ENCODE data around the gene RBMS3. TPM values are rescaled to one million over a fixed set of nuclear protein-coding genes. Genes with fewer than 3 reads are reported as not detected.

RBMS3 gene
- total RNA-seq, 1 donor: 81.1 TPM

GRCh38 chr3:29711255-29711771 lies 430.4 kb downstream of the RBMS3 start:
- Histone ChIP-seq H4K20me1 (ENCODE audit: insufficient read depth, low read length) (no peaks in the 10 kb centered on the region), H3K4me1 (ENCODE audit: insufficient read depth, low read length) (no peaks in the 10 kb centered on the region), H3K27me3 (ENCODE audit: insufficient read depth, low read length) (no peaks in the 10 kb centered on the region), H3K79me2 (ENCODE audit: insufficient read depth, low read length) (no peaks in the 10 kb centered on the region), H3K4me2 (ENCODE audit: insufficient read depth, low read length) (no peak overlapping the region), H3K4me3 (ENCODE audit: insufficient read depth, low read length) (no peak overlapping the region), H2AFZ (ENCODE audit: low read length) (no peak overlapping the region), H3K27ac (ENCODE audit: low read depth, low read length) (no peak overlapping the region), H3K9me3 (ENCODE audit: low read depth, low read length) (no peaks in the 10 kb centered on the region), H3K36me3 (ENCODE audit: insufficient read depth, low read length) (no peaks in the 10 kb centered on the region)
- no peak for DNase-seq (ENCODE audit: insufficient read length, low spot score, missing footprints)
- TF ChIP-seq CTCF (IDR thresholded peaks at IDR 0.05; ENCODE audit: extremely low read depth, low read depth, low read length): no peak

DNA sequence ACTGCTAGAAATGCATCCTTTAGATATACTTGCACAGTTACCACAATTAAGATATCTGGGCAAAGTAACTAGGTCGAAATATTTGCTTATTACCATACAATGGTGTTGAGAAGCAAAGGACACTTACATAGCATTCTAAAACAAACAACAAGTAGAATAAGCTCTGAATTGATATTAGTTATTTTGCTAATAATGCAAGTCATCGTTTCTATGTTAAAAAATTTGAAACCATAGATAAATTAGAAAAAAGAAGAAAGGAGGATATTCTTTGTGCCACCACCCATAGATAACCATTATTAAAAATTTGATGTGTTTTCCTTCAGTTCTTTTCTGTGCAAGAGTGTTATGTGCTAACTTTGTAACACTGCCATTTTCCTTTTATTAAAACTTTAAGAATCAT lies 435.3 kb downstream of the RBMS3 start:
- TF ChIP-seq CTCF (IDR thresholded peaks at IDR 0.05; ENCODE audit: extremely low read depth, low read depth, low read length): no peak
- Histone ChIP-seq H2AFZ (ENCODE audit: low read length) (no peak overlapping the region), H3K79me2 (ENCODE audit: insufficient read depth, low read length) (no peaks in the 10 kb centered on the region), H3K4me2 (ENCODE audit: insufficient read depth, low read length) (no peak overlapping the region), H3K36me3 (ENCODE audit: insufficient read depth, low read length) (no peaks in the 10 kb centered on the region), H3K27me3 (ENCODE audit: insufficient read depth, low read length) (no peaks in the 10 kb centered on the region), H3K9me3 (ENCODE audit: low read depth, low read length) (no peaks in the 10 kb centered on the region), H3K4me3 (ENCODE audit: insufficient read depth, low read length) (no peak overlapping the region), H3K4me1 (ENCODE audit: insufficient read depth, low read length) (no peaks in the 10 kb centered on the region), H3K27ac (ENCODE audit: low read depth, low read length) (no peak overlapping the region), H4K20me1 (ENCODE audit: insufficient read depth, low read length) (no peaks in the 10 kb centered on the region)
- no peak for DNase-seq (ENCODE audit: insufficient read length, low spot score, missing footprints)

DNA sequence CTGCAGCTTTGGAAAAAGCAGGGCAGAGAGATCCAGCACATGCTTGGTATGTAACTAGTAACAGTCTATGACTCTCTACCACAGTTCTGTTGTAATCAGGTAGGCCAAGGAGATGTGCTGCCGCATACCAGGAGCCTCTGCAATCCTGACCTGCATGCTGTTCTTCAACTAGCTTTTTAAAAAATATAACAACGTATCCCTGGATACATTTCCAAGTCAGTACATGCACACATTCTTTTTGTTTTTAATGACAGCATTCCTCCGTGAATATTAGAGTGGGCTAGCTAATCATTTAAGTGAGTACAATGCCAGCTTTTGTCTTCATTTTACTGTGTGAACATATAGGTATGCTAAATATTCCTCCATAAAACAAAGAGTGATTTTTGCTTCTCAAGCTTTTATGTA lies 437.8 kb downstream of the RBMS3 start:
- TF ChIP-seq CTCF (IDR thresholded peaks at IDR 0.05; ENCODE audit: extremely low read depth, low read depth, low read length): no peak
- Histone ChIP-seq H2AFZ (ENCODE audit: low read length) (no peak overlapping the region), H3K79me2 (ENCODE audit: insufficient read depth, low read length) (no peaks in the 10 kb centered on the region), H3K36me3 (ENCODE audit: insufficient read depth, low read length) (no peaks in the 10 kb centered on the region), H3K4me2 (ENCODE audit: insufficient read depth, low read length) (no peak overlapping the region), H3K27me3 (ENCODE audit: insufficient read depth, low read length) (no peaks in the 10 kb centered on the region), H3K4me3 (ENCODE audit: insufficient read depth, low read length) (no peak overlapping the region), H3K27ac (ENCODE audit: low read depth, low read length) (no peak overlapping the region), H3K4me1 (ENCODE audit: insufficient read depth, low read length) (no peaks in the 10 kb centered on the region), H3K9me3 (ENCODE audit: low read depth, low read length) (no peaks in the 10 kb centered on the region), H4K20me1 (ENCODE audit: insufficient read depth, low read length) (no peaks in the 10 kb centered on the region)
- no peak for DNase-seq (ENCODE audit: insufficient read length, low spot score, missing footprints)

DNA sequence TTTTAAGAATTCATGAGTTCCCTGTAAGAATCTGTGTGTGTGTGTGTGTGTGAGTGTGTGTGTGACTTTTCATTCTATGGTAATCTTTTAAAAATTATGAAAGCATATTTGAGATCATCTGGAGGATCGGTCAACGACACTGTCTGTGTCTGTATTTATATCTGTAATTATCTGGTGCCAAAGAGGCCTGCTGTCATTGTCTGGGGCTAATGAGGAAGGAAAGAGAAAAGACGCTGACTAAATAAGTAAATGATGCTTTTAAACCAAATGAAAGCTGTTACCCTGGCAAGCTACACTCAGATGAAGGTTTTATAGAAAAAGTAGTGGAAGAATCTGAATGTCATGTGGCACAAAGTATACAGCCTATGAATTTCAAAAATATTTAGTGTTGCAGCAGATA lies 439.8 kb downstream of the RBMS3 start:
- no peak for DNase-seq (ENCODE audit: insufficient read length, low spot score, missing footprints)
- Histone ChIP-seq H3K4me1 (ENCODE audit: insufficient read depth, low read length) (no peaks in the 10 kb centered on the region), H2AFZ (ENCODE audit: low read length) (no peak overlapping the region), H3K36me3 (ENCODE audit: insufficient read depth, low read length) (no peaks in the 10 kb centered on the region), H3K4me2 (ENCODE audit: insufficient read depth, low read length) (no peak overlapping the region), H3K27ac (ENCODE audit: low read depth, low read length) (no peak overlapping the region), H3K4me3 (ENCODE audit: insufficient read depth, low read length) (no peak overlapping the region), H3K27me3 (ENCODE audit: insufficient read depth, low read length) (no peaks in the 10 kb centered on the region), H3K9me3 (ENCODE audit: low read depth, low read length) (no peaks in the 10 kb centered on the region), H4K20me1 (ENCODE audit: insufficient read depth, low read length) (no peaks in the 10 kb centered on the region), H3K79me2 (ENCODE audit: insufficient read depth, low read length) (no peaks in the 10 kb centered on the region)
- no peak for TF ChIP-seq CTCF (IDR thresholded peaks at IDR 0.05; ENCODE audit: extremely low read depth, low read depth, low read length)

Data from osteoblast (primary cell).